SU-DHL-6 (cell line): Measurements from ENCODE around the gene PHF20.

Experiments used
- H2AFZ ChIP-seq: fragments of 200-600 bp; sonication (generic); 2 replicates; pipeline ENCODE4 v1.6.1; 2014; ENCODE audit warnings: low read depth, mild to moderate bottlenecking, moderate library complexity, mixed read lengths, antibody characterized with exemption, low read length; ENCODE audit not compliant: severe bottlenecking
- H3F3A ChIP-seq: fragments of 200-600 bp; shearing (Covaris generic); 2 replicates; pipeline ENCODE4 v1.6.0; 2016; ENCODE audit warnings: antibody characterized with exemption, mild to moderate bottlenecking; ENCODE audit not compliant: insufficient read depth
- H3K27ac ChIP-seq: fragments of 200-600 bp; sonication (generic); 2 replicates; pipeline ENCODE4 v1.5.1; 2016; ENCODE audit warnings: low read depth, mild to moderate bottlenecking, low read length, moderate library complexity, mixed read lengths
- H3K27me3 ChIP-seq: fragments of 200-600 bp; sonication (generic), shearing (Covaris generic); 2 replicates; pipeline ENCODE4 v1.6.0; 2014; ENCODE audit warnings: mild to moderate bottlenecking, low read length
- H3K36me3 ChIP-seq: fragments of 200-600 bp; sonication (generic); 2 replicates; pipeline ENCODE4 v1.6.1; 2014; ENCODE audit warnings: mild to moderate bottlenecking, low read length, mixed read lengths
- H3K4me2 ChIP-seq: fragments of 300-600, 200-600 bp; shearing (Covaris generic), sonication (generic); 2 replicates; pipeline ENCODE4 v1.6.0; 2014; ENCODE audit warnings: low read length, low read depth, mild to moderate bottlenecking; ENCODE audit not compliant: poor library complexity, severe bottlenecking
- H3K4me3 ChIP-seq: fragments of 200-600 bp; sonication (generic); 2 replicates; pipeline ENCODE4 v1.5.1; 2014; ENCODE audit warnings: antibody characterized with exemption, low read length, mild to moderate bottlenecking, mixed read lengths; ENCODE audit not compliant: insufficient read depth, poor library complexity, severe bottlenecking
- H3K79me2 ChIP-seq: fragments of 200-600 bp; sonication (generic); 2 replicates; pipeline ENCODE4 v1.6.1; 2014; ENCODE audit warnings: mild to moderate bottlenecking, low read length, moderate library complexity; ENCODE audit not compliant: insufficient read depth
- H3K9ac ChIP-seq: fragments of 200-600 bp; sonication (generic); 2 replicates; pipeline ENCODE4 v1.7.0; 2014; ENCODE audit warnings: mild to moderate bottlenecking, low read length
- H3K9me2 ChIP-seq: fragments of 200-600 bp; sonication (generic); replicated peaks from 2 replicates; pipeline ENCODE4 v1.6.1; 2014; ENCODE audit warnings: low read length; ENCODE audit not compliant: insufficient read depth
- H3K9me3 ChIP-seq: fragments of 200-600 bp; sonication (generic); 2 replicates; pipeline ENCODE4 v1.6.1; 2014; ENCODE audit warnings: low read length, mixed read lengths; ENCODE audit not compliant: insufficient read depth
- H4K20me1 ChIP-seq: fragments of 200-600 bp; sonication (generic); 2 replicates; pipeline ENCODE4 v1.6.1; 2014; ENCODE audit warnings: low read depth, mild to moderate bottlenecking, antibody characterized with exemption, low read length, moderate library complexity, mixed read lengths
- EZH2phosphoT487 ChIP-seq: fragments of 200-600 bp; sonication (generic), shearing (Covaris generic); conservative IDR thresholded peaks from 2 replicates; pipeline ENCODE4 v1.6.1; 2018; ENCODE audit warnings: mild to moderate bottlenecking, antibody characterized with exemption, low read length, moderate library complexity, mixed read lengths
- TF ChIP-seq, protein P1 (sequence below): fragments of 200-600 bp; sonication (generic); IDR thresholded peaks from one replicate; pipeline ENCODE4 v1.5.1; 2017; ENCODE audit warnings: antibody characterized with exemption, mild to moderate bottlenecking, low read length, moderate library complexity; ENCODE audit not compliant: insufficient read depth, poor library complexity, severe bottlenecking

Gene PHF20

DNA sequence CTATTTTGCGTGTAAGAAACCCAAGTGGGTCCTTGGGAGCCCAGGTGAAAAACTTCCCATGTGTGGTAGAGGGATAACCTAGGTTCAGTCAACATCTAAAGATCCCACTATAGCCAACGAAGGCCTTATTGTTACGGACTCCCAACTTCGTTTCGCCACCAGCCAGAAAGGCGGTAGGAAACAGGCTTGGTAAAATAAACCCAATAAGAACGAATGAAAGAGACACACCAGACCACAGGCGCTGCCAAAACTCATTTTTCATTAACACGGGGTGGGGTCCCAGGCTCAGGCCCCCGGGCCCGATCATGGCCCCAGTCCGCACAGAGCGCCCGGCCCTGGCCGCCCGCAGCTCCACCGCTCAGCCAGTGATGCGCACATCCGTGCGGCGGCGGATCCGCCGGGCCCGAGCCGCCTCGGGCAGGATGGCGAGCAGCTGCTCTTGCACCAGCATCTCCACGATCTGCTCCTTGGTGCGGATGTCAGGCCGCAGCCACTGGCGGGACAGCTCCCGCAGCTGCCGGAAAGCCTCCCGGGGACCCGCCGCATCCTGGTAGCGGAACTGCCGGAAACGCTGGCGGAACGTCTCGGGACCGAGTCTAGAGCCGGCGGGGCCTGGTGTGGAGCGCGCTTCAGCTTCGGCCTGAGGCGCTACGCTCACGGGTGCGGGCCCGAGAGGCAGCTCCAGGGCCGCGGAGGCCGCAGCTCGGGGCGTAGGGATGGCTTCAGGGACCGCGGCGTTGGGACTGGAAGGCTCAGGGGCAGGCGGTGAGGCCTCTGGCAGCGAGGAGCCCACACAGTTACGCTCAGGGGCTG, 181.8 kb downstream of the PHF20 start:
- no peaks in the 10 kb centered on the region for H3K36me3 ChIP-seq
- no peaks in the 10 kb centered on the region for H3K27me3 ChIP-seq
- H3K9me3 ChIP-seq: no peaks in the 10 kb centered on the region
- H2AFZ ChIP-seq: peak overlapping the region; percentile 50
- peak overlapping the region; percentile 96 for H3K27ac ChIP-seq
- TF ChIP-seq EZH2phosphoT487: no peak
- TF ChIP-seq, protein P1, sequence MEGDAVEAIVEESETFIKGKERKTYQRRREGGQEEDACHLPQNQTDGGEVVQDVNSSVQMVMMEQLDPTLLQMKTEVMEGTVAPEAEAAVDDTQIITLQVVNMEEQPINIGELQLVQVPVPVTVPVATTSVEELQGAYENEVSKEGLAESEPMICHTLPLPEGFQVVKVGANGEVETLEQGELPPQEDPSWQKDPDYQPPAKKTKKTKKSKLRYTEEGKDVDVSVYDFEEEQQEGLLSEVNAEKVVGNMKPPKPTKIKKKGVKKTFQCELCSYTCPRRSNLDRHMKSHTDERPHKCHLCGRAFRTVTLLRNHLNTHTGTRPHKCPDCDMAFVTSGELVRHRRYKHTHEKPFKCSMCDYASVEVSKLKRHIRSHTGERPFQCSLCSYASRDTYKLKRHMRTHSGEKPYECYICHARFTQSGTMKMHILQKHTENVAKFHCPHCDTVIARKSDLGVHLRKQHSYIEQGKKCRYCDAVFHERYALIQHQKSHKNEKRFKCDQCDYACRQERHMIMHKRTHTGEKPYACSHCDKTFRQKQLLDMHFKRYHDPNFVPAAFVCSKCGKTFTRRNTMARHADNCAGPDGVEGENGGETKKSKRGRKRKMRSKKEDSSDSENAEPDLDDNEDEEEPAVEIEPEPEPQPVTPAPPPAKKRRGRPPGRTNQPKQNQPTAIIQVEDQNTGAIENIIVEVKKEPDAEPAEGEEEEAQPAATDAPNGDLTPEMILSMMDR: no peak
- no peaks in the 10 kb centered on the region for H4K20me1 ChIP-seq
- peaks cover 5% of the 10 kb centered on the region; the same call in 1 of the 2 replicates for H3F3A ChIP-seq
- peak overlapping the region; percentile 84 for H3K4me2 ChIP-seq
- H3K79me2 ChIP-seq: peaks cover 20% of the 10 kb centered on the region
- peak overlapping the region; percentile 98 for H3K9ac ChIP-seq
- no peaks in the 10 kb centered on the region for H3K9me2 ChIP-seq
- peak overlapping the region; percentile 59 for H3K4me3 ChIP-seq

- H3K4me3 ChIP-seq: peak within 1 kb of the TSS; percentile 72
- TF ChIP-seq EZH2phosphoT487: no peak
- TF ChIP-seq, protein P1: peak; percentile 97
- no peaks in the 10 kb centered on the region for H3K36me3 ChIP-seq
- no peaks in the 10 kb centered on the region for H3K27me3 ChIP-seq
- H3K4me2 ChIP-seq: peak within 1 kb of the TSS; percentile 84
- H2AFZ ChIP-seq: peak within 1 kb of the TSS; percentile 98
- H3F3A ChIP-seq: peaks cover 5% of the 10 kb centered on the region; the same call in 1 of the 2 replicates
- H4K20me1 ChIP-seq: no peaks in the 10 kb centered on the region
- H3K27ac ChIP-seq: peak within 1 kb of the TSS; percentile 96
- no peaks in the 10 kb centered on the region for H3K9me2 ChIP-seq
- H3K9me3 ChIP-seq: 0 out of 2 replicates have a peak, but pooled peaks cover 6% of the 10 kb centered on the region
- H3K9ac ChIP-seq: peak within 1 kb of the TSS; percentile 98
- H3K79me2 ChIP-seq: peaks cover 20% of the 10 kb centered on the region
These were observed 182.5 kb downstream of the PHF20 start, which contains the start of gene SCAND1 for GRCh38 chr20:35954200-35954906. Gene SCAND1, minus strand, starts transcription at chr20:35954502. Its CDS starts 218 bp downstream, at chr20:35954284.

DNA sequence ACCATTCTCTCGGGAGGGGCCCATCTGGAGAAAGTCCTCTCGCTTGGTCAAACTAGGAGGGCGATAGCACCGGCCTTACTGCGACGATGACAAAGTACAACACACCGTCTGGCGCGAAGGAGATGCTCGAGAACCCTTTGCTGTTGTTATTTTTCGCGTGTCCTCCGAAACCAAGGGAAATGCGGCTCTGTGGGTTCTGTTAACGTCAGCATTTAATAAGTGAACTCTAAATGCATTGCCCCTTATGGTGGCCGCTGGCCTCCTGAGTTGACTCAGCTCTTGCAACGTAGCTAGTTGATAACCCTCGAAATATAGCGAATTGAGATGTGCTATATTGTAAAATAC, 183.1 kb downstream of the PHF20 start:
- Histone ChIP-seq H3K9me3 (0 out of 2 replicates have a peak, but pooled peaks cover 6% of the 10 kb centered on the region), H2AFZ (peak overlapping the region; percentile 98), H3K27ac (peak overlapping the region; percentile 96), H3K9me2 (no peaks in the 10 kb centered on the region), H3K4me2 (peak overlapping the region; percentile 82), H4K20me1 (no peaks in the 10 kb centered on the region), H3K4me3 (peak overlapping the region; percentile 72), H3K9ac (peak overlapping the region; percentile 98), H3K79me2 (peaks cover 20% of the 10 kb centered on the region), H3K36me3 (no peaks in the 10 kb centered on the region), H3F3A (peaks cover 5% of the 10 kb centered on the region; the same call in 1 of the 2 replicates), H3K27me3 (no peaks in the 10 kb centered on the region)
- no peak for TF ChIP-seq EZH2phosphoT487
- TF ChIP-seq, protein P1: no peak
